ENCODE measurements around the gene OR10Z1. TPM values are rescaled to one million over a fixed set of nuclear protein-coding genes. Genes with fewer than 3 reads are reported as not detected.

Gene OR10Z1
- total RNA-seq, 1 experiment from 2014 or later = not detected

GRCh38 chr1:158583962-158584361 is 21.1 kb upstream of the OR10Z1 start:
- in situ Hi-C loops (cut with HindIII; ENCODE audit: low pct_unique_long_range_greater_than_20kb, low sequenced_read_pairs) (no loop called here), intact Hi-C loops (cut with micrococcal nuclease; ENCODE audit: unreplicated experiment) (no loop called here)
- POLR2A ChIA-PET = no interaction called here
- Histone ChIP-seq H3K4me1 (ENCODE audit: control insufficient read depth, insufficient read depth, low read length) (no peaks in the 10 kb centered on the region), H3K36me3 (ENCODE audit: control insufficient read depth, insufficient read depth, low read length) (no peaks in the 10 kb centered on the region), H3K4me3 (ENCODE audit: low read depth in 2 of 2, low read length in 2 of 2) (no peak overlapping the region), H3K27me3 (ENCODE audit: control insufficient read depth, insufficient read depth, low read length) (no peaks in the 10 kb centered on the region), H3K9me3 (ENCODE audit: control insufficient read depth, insufficient read depth, low read depth, low read length) (no peaks in the 10 kb centered on the region; the same call in 1 of the 2 replicates), H3K27ac (ENCODE audit: low read length) (no peak overlapping the region)
- CTCF ChIA-PET = no interaction called here
- DNase-seq (ENCODE audit: low read depth, low spot score) (no peak), ATAC-seq (no peak)
- BruUV-seq (replicated peaks) = no TSS peak
- no peak for TF ChIP-seq TCF7L2 (IDR thresholded peaks at IDR 0.05; ENCODE audit: low read depth, low read length)
- no peak for TF ChIP-seq POLR2AphosphoS5 (IDR thresholded peaks at IDR 0.05; ENCODE audit: low read depth, low read length)
- no peak for TF ChIP-seq REST (IDR thresholded peaks at IDR 0.05; ENCODE audit: insufficient read depth in 1 of 2, low read depth in 2 of 2, low read length in 1 of 2)
- no peak for TF ChIP-seq CTCF (IDR thresholded peaks at IDR 0.05)
- no peak for TF ChIP-seq SIN3A (IDR thresholded peaks at IDR 0.05; ENCODE audit: borderline replicate concordance, insufficient read depth, low read depth, low read length)

- no peak for DNase-seq (ENCODE audit: low read depth, low spot score)
- Histone ChIP-seq H3K36me3 (ENCODE audit: control insufficient read depth, insufficient read depth, low read length) (no peaks in the 10 kb centered on the region), H3K9me3 (ENCODE audit: control insufficient read depth, insufficient read depth, low read depth, low read length) (no peaks in the 10 kb centered on the region; the same call in 1 of the 2 replicates), H3K4me3 (ENCODE audit: low read depth in 2 of 2, low read length in 2 of 2) (no peak overlapping the region), H3K27ac (ENCODE audit: low read length) (no peak overlapping the region), H3K4me1 (ENCODE audit: control insufficient read depth, insufficient read depth, low read length) (no peaks in the 10 kb centered on the region), H3K27me3 (ENCODE audit: control insufficient read depth, insufficient read depth, low read length) (no peaks in the 10 kb centered on the region)
- no peak for ATAC-seq
- TF ChIP-seq REST (IDR thresholded peaks at IDR 0.05; ENCODE audit: insufficient read depth in 1 of 2, low read depth in 2 of 2, low read length in 1 of 2) (no peak), CTCF (IDR thresholded peaks at IDR 0.05) (no peak), POLR2AphosphoS5 (IDR thresholded peaks at IDR 0.05; ENCODE audit: low read depth, low read length) (no peak), TCF7L2 (IDR thresholded peaks at IDR 0.05; ENCODE audit: low read depth, low read length) (no peak), SIN3A (IDR thresholded peaks at IDR 0.05; ENCODE audit: borderline replicate concordance, insufficient read depth, low read depth, low read length) (no peak)
- BruUV-seq (replicated peaks) = no TSS peak
- in situ Hi-C loops (cut with HindIII; ENCODE audit: low pct_unique_long_range_greater_than_20kb, low sequenced_read_pairs) = no loop called here
- intact Hi-C loops (cut with micrococcal nuclease; ENCODE audit: unreplicated experiment) = no loop called here
- ChIA-PET POLR2A (no interaction called here), CTCF (no interaction called here)
These were observed 18.1 kb upstream of the OR10Z1 start for GRCh38 chr1:158586942-158587341.
